ENCODE results near the gene SMPD1.
"Not testable (repeated sequence)": the region's sequence is repeated elsewhere in the genome, so short reads cannot be mapped to it uniquely, and the experiment has no call there.

Gene SMPD1

DNA sequence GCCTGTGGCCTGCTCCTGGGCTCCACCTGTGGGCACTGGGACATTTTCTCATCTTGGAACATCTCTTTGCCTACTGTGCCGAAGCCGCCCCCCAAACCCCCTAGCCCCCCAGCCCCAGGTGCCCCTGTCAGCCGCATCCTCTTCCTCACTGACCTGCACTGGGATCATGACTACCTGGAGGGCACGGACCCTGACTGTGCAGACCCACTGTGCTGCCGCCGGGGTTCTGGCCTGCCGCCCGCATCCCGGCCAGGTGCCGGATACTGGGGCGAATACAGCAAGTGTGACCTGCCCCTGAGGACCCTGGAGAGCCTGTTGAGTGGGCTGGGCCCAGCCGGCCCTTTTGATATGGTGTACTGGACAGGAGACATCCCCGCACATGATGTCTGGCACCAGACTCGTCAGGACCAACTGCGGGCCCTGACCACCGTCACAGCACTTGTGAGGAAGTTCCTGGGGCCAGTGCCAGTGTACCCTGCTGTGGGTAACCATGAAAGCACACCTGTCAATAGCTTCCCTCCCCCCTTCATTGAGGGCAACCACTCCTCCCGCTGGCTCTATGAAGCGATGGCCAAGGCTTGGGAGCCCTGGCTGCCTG lies 1.4 kb downstream of the SMPD1 start:
- POLR2A ChIA-PET: interaction anchor here (0.7 to 4.6 kb wide), 2 partner anchors 27 to 99 kb away, joined by 5 to 26 read pairs; partner anchors contain the start of gene APBB1
- no peak for TF ChIP-seq ZNF654 (tag by site-specific recombination; IDR thresholded peaks at IDR 0.05; ENCODE audit: low read depth)
- TF ChIP-seq ZNF223 (tag by site-specific recombination; IDR thresholded peaks at IDR 0.05): no peak
- TF ChIP-seq ZNF510 (tag by site-specific recombination; IDR thresholded peaks at IDR 0.05; ENCODE audit: insufficient replicate concordance): no peak
- CTCF ChIA-PET: interaction anchor here (1.2 to 1.9 kb wide), 2 partner anchors 12 to 52 kb away, joined by 3 to 7 read pairs; no protein-coding TSS in a partner anchor

DNA sequence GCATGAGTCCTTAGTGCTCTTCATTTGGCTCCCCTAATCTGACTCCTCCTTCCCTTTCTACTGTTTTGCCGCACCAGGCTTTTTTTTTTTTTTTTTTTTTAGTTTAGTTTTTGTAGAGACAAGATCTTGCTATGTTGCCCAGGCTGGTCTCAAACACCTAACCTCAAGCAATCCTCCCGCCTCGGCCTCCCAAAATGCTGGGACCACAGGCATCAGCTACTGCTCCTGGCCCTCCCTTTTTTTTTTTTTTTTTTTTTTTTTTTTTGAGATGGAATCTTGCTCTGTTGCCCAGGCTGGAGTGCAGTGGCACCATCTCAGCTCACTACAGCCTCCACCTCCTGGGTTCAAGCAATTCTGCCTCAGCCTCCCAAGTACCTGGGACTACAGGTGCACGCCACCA lies 2.0 kb downstream of the SMPD1 start:
- not testable (repeated sequence) for H3K27ac ChIP-seq (ENCODE audit: extremely low read depth, low read depth, low read length); H3K4me1 ChIP-seq (ENCODE audit: control insufficient read depth, insufficient read depth, low read length); H3K4me3 ChIP-seq (ENCODE audit: low read depth, low read length); H3K9me3 ChIP-seq (ENCODE audit: control insufficient read depth, insufficient read depth, low read depth, low read length)
- peaks cover 0 to 42% of the 10 kb centered on the region in 2 experiments; a peak in 1 of 3 replicates for H3K36me3 ChIP-seq (ENCODE audit: control insufficient read depth in 2 of 2, insufficient read depth in 1 of 2, low read length in 2 of 2)
- CTCF ChIA-PET: interaction anchor here (0.7 to 1.2 kb wide), 4 partner anchors 14 to 310 kb away, joined by 3 to 4 read pairs (median 3); no protein-coding TSS in a partner anchor
- POLR2A ChIA-PET: interaction anchor here (0.7 to 1.1 kb wide), 2 partner anchors 26 to 98 kb away, joined by 5 read pairs; partner anchors contain the start of gene APBB1

More for the DNA sequence above, 1.4 kb downstream of the SMPD1 start:
- Histone ChIP-seq H3K4me3 (ENCODE audit: low read depth, low read length) (no peak overlapping the region), H3K4me1 (ENCODE audit: control insufficient read depth, insufficient read depth, low read length) (no peaks in the 10 kb centered on the region), H3K36me3 (ENCODE audit: control insufficient read depth in 2 of 2, insufficient read depth in 1 of 2, low read length in 2 of 2) (peaks cover 0 to 36% of the 10 kb centered on the region in 2 experiments; a peak in 1 of 3 replicates), H3K27ac (ENCODE audit: extremely low read depth, low read depth, low read length) (no peak overlapping the region), H3K9me3 (ENCODE audit: control insufficient read depth, insufficient read depth, low read depth, low read length) (no peaks in the 10 kb centered on the region)

- Histone ChIP-seq H3K4me3 (ENCODE audit: low read depth, low read length) (no peak overlapping the region), H3K9me3 (ENCODE audit: control insufficient read depth, insufficient read depth, low read depth, low read length) (no peaks in the 10 kb centered on the region), H3K4me1 (ENCODE audit: control insufficient read depth, insufficient read depth, low read length) (no peaks in the 10 kb centered on the region), H3K36me3 (ENCODE audit: control insufficient read depth in 2 of 2, insufficient read depth in 1 of 2, low read length in 2 of 2) (peaks cover 0 to 61% of the 10 kb centered on the region in 2 experiments; a peak in 1 of 3 replicates), H3K27ac (ENCODE audit: extremely low read depth, low read depth, low read length) (no peak overlapping the region)
- no peak for TF ChIP-seq PBX3 (CRISPR knock-in tag; IDR thresholded peaks at IDR 0.05)
- no peak for TF ChIP-seq ZSCAN30 (tag by site-specific recombination; IDR thresholded peaks at IDR 0.05)
- no peak for TF ChIP-seq ZNF626 (tag by site-specific recombination; IDR thresholded peaks at IDR 0.05)
- CTCF ChIA-PET: interaction anchor here (0.5 to 1.5 kb wide), 2 partner anchors 12 to 49 kb away, joined by 3 read pairs; no protein-coding TSS in a partner anchor
- POLR2A ChIA-PET: no interaction called here
Observed at GRCh38 chr11:6393989-6394670, 3.9 kb downstream of the SMPD1 start.

- POLR2A ChIA-PET: interaction anchor here (0.5 kb wide), 1 partner anchor 12 kb away, joined by 5 read pairs; no protein-coding TSS in a partner anchor
- H3K4me1 ChIP-seq (ENCODE audit: control insufficient read depth, insufficient read depth, low read length): no peaks in the 10 kb centered on the region
- no peak overlapping the region for H3K27ac ChIP-seq (ENCODE audit: extremely low read depth, low read depth, low read length)
- H3K36me3 ChIP-seq (ENCODE audit: control insufficient read depth in 2 of 2, insufficient read depth in 1 of 2, low read length in 2 of 2): peaks cover 0 to 74% of the 10 kb centered on the region in 2 experiments; a peak in 1 of 3 replicates
- CTCF ChIA-PET: interaction anchor here (0.7 kb wide), 1 partner anchor 140 kb away, joined by 3 read pairs; no protein-coding TSS in a partner anchor
- no peak for TF ChIP-seq ZNF777 (tag by site-specific recombination; IDR thresholded peaks at IDR 0.05; ENCODE audit: borderline replicate concordance)
- no peak for TF ChIP-seq HOXA7 (CRISPR knock-in tag; IDR thresholded peaks at IDR 0.05; ENCODE audit: borderline replicate concordance)
- no peak overlapping the region for H3K4me3 ChIP-seq (ENCODE audit: low read depth, low read length)
- H3K9me3 ChIP-seq (ENCODE audit: control insufficient read depth, insufficient read depth, low read depth, low read length): no peaks in the 10 kb centered on the region
Observed at GRCh38 chr11:6395470-6396060, 5.3 kb downstream of the SMPD1 start.

- ChIA-PET CTCF (interaction anchor here (0.6 to 1.1 kb wide), 2 partner anchors 46 to 788 kb away, joined by 3 read pairs; no protein-coding TSS in a partner anchor), POLR2A (no interaction called here)
- no peak overlapping the region for H3K27ac ChIP-seq (ENCODE audit: extremely low read depth, low read depth, low read length)
- H3K9me3 ChIP-seq (ENCODE audit: control insufficient read depth, insufficient read depth, low read depth, low read length): no peaks in the 10 kb centered on the region
- no peak overlapping the region for H3K4me3 ChIP-seq (ENCODE audit: low read depth, low read length)
- peaks cover 0 to 86% of the 10 kb centered on the region in 2 experiments; a peak in 1 of 3 replicates for H3K36me3 ChIP-seq (ENCODE audit: control insufficient read depth in 2 of 2, insufficient read depth in 1 of 2, low read length in 2 of 2)
- H3K4me1 ChIP-seq (ENCODE audit: control insufficient read depth, insufficient read depth, low read length): no peaks in the 10 kb centered on the region
- no peak for TF ChIP-seq ZNF16 (tag by site-specific recombination; IDR thresholded peaks at IDR 0.05; ENCODE audit: low read depth)
- TF ChIP-seq ZNF48 (tag by site-specific recombination; IDR thresholded peaks at IDR 0.05): no peak
- no peak for TF ChIP-seq ZNF174 (tag by site-specific recombination; IDR thresholded peaks at IDR 0.05)
- TF ChIP-seq, protein P1, sequence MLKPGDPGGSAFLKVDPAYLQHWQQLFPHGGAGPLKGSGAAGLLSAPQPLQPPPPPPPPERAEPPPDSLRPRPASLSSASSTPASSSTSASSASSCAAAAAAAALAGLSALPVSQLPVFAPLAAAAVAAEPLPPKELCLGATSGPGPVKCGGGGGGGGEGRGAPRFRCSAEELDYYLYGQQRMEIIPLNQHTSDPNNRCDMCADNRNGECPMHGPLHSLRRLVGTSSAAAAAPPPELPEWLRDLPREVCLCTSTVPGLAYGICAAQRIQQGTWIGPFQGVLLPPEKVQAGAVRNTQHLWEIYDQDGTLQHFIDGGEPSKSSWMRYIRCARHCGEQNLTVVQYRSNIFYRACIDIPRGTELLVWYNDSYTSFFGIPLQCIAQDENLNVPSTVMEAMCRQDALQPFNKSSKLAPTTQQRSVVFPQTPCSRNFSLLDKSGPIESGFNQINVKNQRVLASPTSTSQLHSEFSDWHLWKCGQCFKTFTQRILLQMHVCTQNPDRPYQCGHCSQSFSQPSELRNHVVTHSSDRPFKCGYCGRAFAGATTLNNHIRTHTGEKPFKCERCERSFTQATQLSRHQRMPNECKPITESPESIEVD (tag by site-specific recombination; IDR thresholded peaks at IDR 0.05): no peak
- no peak for TF ChIP-seq ZIC2 (tag by site-specific recombination; IDR thresholded peaks at IDR 0.05)
- TF ChIP-seq GFI1B (tag by site-specific recombination; IDR thresholded peaks at IDR 0.05): no peak
- TF ChIP-seq ZNF311 (tag by site-specific recombination; IDR thresholded peaks at IDR 0.05; ENCODE audit: borderline replicate concordance): no peak
- no peak for TF ChIP-seq ZNF548 (tag by site-specific recombination; IDR thresholded peaks at IDR 0.05)
- no peak for TF ChIP-seq ZNF121 (tag by site-specific recombination; IDR thresholded peaks at IDR 0.05)
- no peak for TF ChIP-seq GLI4 (tag by site-specific recombination; IDR thresholded peaks at IDR 0.05)
- TF ChIP-seq GLI2 (tag by site-specific recombination; IDR thresholded peaks at IDR 0.05; ENCODE audit: borderline replicate concordance, low read depth): no peak
Observed at GRCh38 chr11:6397156-6397555, 6.9 kb downstream of the SMPD1 start.
